GM18951 (cell line): Measurements from ENCODE around the gene EYS.
"Not testable (repeated sequence)": the region's sequence is repeated elsewhere in the genome, so short reads cannot be mapped to it uniquely, and the experiment has no call there.

Experiments
- POLR2A ChIP-seq: IDR thresholded peaks from 4 replicates; pipeline ENCODE4 v1.6.1; 2011; ENCODE audit warnings: mild to moderate bottlenecking; ENCODE audit not compliant: insufficient read length, insufficient read depth; ENCODE audit errors: extremely low read depth
- in situ Hi-C: fragments of 300-500 bp; cut with MboI; formaldehyde crosslinking; loops from one replicate; pipeline ENCODE4 v1.12.0; 2022; ENCODE audit warnings: low sequenced_read_pairs, mixed read lengths, inconsistent platforms; ENCODE audit not compliant: unreplicated experiment

EYS gene

DNA sequence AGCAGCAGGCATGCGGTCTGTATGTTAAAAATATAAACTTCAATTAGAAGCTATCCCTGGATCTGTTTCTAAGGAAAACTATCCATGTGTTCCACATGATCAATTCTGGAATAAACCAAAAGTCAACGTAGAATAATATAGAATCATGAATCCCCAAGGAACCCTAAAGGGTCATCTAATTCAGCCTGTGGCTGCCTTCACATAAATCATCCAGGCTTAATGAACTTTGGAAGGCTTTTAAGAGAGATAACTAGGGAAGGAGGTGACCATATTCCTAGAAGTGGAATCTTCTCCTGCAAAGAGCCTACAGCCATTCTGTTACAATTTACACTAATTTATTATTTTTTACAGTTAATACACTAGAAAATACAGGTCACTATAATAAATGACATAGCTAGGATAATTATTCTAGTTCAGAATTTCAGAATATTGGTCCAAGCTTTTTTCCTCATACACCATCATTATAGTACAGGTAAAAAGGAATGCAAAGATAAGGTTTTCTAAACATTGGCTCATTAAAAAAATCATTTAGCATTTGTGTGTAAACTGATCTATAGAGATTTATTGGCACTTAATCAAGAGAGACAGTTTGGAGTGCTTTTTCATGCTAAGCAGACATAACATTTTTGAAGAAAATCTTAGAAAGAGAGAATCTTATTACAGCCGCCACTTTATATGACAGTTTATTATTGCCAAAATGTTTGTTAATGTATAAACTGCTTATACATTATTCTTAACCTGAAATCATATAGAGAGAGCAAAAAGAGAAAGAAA is 1220.3 kb downstream of the EYS start:
- TF ChIP-seq POLR2A, result no peak

DNA sequence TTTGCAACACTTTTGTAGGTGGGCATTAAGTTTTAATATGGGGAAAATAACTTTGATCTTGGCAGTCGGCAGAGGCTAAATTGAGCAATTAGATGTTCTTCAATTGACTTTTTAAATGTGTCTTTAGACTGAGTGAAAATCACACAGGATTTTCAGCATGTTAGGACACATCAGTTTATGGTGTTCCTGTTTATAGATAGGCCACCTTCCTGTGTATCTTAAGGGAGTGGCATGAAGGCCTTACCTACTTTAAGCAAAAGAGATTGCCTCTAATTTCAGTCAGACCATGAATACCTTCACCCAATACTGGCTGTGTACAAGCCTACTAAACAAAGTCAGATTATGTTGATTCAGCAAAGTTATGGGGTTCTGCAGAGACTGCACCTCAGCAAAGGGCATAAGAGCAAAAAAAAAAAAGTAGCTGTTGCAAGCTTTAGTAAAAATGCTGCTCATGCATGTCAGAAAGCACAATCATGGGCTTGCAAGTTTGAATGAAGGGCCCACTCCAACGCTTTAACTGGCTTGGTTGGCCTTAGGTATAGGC is 1223.0 kb downstream of the EYS start:
- no peak for TF ChIP-seq POLR2A
- in situ Hi-C loops, result no loop called here

More for the DNA sequence above, 1220.3 kb downstream of the EYS start:
- in situ Hi-C loops, result no loop called here

DNA sequence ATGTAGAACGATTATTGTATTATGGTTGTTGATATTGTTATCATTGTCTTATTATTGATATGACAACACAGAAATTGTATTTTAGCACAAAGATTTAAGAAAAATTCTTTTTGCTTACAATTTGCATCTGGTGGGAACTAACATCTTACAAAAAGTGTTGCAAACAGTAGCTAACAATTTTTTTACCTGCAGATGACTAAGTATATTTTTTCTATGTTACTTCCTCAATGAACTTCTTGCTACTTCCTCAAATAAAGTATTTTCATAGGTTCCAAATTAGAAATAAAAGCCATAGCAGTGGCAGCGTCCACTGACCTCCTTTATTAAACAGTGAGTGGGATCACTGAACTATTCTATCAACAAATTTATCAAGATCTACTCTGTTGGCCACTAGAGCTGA is 1224.4 kb downstream of the EYS start:
- TF ChIP-seq POLR2A, result no peak
- in situ Hi-C loops, result no loop called here

DNA sequence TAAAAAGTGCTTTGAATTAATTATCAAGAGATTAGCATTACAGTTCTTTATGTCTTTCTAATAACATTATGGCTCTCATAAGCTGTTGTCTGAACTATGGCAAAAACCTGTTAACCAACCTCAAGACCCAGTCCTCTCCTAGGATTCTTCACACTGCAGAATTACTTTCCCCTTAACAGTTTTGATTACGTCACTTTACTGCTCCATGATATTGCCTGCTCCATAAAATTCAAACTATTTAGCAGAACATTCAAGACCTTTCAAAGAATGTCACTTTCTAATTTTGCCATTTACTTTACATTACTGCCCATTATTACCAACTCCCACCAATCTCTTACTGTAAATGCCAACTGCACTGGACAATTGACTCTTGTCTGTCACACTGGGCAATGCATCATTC is 1227.9 kb downstream of the EYS start:
- in situ Hi-C loops, result no loop called here
- TF ChIP-seq POLR2A, result no peak

DNA sequence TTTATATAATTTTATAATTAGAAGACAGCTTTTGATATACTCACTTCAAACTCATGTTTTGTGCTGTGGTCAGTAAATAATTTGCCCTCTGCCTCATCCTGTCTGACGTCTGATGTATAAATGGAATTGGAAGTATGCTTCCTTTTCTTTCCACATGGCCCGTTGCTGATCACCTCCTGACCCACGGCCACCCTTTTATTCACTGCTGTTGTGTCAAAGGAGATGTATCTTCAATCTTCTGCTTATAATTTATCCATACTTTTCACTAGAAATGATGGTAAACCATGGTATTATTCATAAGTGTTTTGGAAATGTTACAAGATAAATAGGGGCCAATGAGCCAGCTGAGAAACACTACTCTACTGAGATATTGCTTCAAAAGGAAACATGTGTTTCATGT is 1229.6 kb downstream of the EYS start:
- TF ChIP-seq POLR2A, result no peak
- in situ Hi-C loops, result no loop called here

DNA sequence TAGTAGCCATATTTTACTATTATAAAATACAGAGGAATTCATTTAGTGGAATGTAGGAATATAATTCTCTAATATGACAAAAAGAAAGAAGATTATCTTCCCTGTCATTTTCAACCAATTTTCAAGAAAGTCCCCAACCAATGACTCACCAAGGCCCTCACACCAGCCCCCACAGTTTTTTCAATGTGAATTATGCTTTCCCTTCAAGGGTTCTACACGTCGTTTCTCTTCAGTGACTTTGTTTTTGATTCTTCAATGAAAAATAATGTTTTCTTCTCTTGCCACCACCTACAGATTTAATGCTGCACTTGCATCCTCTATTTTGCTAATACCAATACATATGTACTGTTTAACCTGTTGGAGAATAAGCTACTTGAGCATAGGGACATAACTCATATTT is 1230.1 kb downstream of the EYS start:
- no peak for TF ChIP-seq POLR2A
- in situ Hi-C loops, result no loop called here

DNA sequence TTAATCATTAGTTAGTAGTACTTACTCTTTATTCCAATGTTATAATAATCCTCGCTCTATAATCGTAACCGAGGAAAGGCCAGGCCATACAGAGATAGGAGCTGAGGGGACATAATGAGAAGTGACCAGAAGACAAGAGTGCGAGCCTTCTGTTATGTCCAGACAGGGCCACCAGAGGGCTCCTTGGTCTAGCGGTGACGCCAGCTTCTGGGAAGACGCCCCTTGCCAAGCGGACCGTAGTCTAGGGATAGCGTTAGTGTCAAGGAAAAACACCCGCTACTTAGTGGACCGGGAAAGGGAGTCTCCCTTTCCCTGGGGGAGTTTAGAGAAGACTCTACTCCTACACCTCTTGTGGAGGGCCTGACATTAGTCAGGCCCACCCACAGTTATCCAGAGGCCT is 1237.6 kb downstream of the EYS start:
- in situ Hi-C loops, result not testable (repeated sequence)

DNA sequence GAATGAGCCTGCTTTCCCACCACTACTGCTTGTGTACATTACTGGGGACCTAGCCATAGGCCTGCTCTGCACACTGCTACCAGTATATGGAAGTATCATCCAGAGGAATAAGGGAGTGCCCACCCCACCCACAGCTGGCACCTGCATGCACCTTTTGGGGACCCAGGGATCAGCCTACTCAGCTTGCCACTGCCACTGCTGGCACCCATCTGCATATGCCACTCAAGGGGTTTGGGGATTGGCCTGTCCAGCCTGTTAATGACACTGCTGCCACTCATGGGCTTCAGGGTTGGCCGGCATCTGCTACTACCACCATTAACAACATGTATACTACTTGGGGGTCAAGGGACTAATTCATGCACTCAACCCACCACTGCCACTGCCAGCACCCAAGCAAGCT is 1239.4 kb downstream of the EYS start:
- in situ Hi-C loops, result no loop called here
- TF ChIP-seq POLR2A, result no peak

DNA sequence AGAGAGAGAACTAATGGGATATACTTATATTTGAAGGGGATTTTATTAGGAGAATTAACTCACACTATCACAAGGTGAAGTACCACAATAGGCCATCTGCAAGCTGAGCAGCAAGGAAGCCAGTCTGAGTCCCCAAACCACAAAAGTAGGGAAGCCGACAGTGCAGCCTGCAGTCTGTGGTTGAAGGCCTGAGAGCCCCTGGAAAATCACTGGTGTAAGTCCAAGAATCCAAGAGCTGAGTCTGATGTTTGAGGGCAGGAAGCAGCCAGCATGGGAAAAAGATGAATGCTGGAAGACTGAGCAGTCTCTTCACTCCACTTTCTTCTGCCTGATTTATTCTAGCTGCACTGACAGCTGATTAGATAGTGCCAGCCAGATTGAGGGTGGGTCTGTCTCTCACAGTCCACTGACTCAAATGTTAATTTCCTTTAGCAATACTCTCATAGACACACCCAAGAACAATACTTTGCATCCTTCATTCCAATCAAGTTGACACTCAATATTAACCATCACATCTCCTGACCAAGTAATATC is 1247.5 kb downstream of the EYS start:
- in situ Hi-C loops, result no loop called here
- no peak for TF ChIP-seq POLR2A

DNA sequence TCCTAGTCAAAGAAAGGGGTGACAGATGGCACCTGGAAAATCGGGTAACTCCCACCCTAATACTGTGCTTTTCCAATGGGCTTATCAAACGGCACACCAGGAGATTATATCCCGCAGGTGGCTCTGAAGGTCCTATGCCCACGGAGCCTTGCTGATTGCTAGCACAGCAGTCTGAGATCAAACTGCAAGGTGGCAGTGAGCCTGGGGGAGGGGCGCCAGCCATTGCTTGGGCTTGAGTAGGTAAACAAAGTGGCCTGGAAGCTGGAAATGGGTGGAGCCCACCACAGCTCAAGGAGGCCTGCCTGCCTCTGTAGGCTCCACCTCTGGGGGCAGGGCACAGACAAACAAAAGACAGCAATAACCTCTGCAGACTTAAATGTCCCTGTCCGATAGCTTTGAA is 1258.9 kb downstream of the EYS start:
- in situ Hi-C loops, result not testable (repeated sequence)

DNA sequence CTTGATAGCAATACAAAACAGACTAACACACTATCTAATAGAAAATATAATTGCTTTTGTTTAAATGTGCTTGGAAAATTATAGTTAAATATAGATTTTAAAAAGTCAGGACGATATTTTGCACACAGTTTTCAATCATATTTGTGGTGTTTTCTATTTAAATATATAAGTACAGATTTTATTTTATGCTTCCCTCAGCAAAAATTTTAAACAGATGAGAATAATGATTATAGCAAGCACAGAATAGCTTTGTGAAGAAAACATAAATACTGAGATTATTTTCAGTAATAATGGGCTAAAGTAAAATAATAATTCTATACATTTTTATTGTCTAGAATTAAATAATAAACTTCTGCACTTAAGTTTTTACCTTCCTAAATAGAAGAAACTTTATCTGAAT is 1262.0 kb downstream of the EYS start:
- no peak for TF ChIP-seq POLR2A
- in situ Hi-C loops, result no loop called here

DNA sequence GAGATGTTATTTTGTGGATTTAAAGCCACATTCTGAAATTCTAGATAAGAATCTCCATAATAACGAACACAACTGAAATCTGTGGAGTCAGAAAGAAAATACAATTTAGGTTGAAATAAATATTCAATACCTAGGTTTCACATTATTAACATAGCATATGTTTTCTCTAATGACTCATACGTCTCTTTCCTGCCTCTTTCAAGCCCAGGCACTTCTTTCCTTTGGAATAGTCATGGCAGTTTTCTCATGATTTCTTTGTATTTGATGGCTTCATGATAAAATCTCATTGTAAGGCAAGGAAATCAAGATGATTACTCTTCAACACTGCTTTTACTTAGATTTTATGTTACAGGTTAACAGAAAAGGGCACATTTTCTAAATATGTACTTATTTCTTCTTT is 1267.8 kb downstream of the EYS start:
- TF ChIP-seq POLR2A, result no peak

DNA sequence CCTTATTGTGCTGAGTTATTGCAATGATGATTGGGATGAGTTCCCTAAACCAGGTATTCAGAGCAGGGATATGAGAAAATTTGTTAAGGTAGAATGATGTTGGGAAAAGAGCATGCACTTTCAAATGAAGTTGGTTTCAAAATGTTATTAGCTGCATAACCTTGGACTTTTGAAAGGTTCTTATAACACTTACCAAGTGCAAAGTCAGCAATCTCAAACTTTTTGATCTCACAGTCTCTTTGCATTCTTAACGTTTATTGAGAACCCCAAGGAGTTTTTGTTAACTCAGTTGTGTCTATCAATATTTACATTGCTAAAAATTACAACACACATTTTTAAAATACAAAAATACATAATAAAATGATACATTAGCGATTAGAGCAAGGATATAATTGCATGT is 1269.0 kb downstream of the EYS start:
- no peak for TF ChIP-seq POLR2A
- in situ Hi-C loops, result no loop called here

More for the DNA sequence above, 1267.8 kb downstream of the EYS start:
- in situ Hi-C loops, result no loop called here

DNA sequence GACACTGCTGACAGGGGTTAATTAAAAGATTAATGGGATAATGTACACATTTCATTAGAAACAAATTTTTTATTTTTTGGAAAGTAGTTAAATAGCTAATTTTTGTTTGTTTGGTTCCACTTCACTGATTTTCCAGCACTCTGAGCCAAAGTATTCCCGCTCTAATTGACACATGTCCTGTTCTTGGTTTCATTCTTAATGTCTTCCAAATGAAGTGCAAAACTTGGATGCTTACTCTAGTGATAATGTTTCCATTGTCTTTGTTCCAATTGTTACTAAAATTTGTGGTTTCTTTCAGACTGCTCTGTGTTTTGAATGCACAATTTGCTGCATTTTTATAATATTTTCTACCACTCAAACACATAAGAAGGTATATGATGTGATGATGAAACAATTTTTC is 1277.1 kb downstream of the EYS start:
- in situ Hi-C loops, result no loop called here
- no peak for TF ChIP-seq POLR2A

DNA sequence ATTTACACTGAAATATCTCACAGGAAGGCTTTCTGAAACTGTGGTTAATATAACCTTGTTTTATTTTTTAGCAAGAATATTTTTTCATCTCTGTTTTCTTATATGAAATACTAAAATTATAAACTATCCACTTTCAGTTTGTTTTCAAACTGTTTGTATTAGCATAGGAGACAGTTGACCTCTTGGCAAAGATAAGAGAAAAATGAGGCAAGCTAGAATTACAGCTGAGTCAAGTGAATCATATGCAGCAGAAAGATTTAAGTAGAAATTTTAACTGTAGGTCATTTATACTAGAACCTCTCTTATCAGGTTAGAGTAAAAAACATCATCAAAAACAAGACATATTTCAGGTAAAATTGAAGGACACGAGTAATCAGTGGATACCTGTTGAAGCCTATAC is 1278.8 kb downstream of the EYS start:
- TF ChIP-seq POLR2A, result no peak
- in situ Hi-C loops, result no loop called here

DNA sequence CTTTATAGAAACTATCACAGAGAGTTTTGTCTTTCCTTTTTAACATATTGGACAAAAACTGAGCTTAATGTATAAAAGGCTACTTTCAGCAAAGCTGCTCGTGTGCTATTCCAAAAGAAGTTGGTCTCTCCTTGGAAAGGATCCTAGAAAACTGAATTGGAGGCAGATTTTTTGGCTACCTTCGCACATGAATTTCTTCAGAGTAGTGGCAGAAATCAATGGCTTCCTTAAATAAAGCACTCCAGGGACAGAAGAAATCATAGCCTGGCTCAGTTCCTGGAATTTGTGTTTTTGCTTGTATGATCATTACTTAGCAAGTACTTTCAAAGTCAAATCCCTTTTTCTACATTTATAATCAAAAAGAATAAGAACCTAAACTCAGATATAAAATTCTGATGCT is 1291.1 kb downstream of the EYS start:
- no peak for TF ChIP-seq POLR2A
- in situ Hi-C loops, result no loop called here
